Esophagus squamous epithelium (tissue), 4 donors: ENCODE results near the gene RNF19B.
"Not testable (repeated sequence)": the region's sequence is repeated elsewhere in the genome, so short reads cannot be mapped to it uniquely, and the experiment has no call there.

Experiments used
- POLR2A ChIP-seq, 4 donors: fragments of 450-650 bp; IDR thresholded peaks; one replicate each; pipeline ENCODE4 v1.6.1; 2017; ENCODE audit warnings: antibody characterized with exemption in 4 of 4, mild to moderate bottlenecking in 4 of 4, moderate library complexity in 3 of 4
- TF ChIP-seq, protein P1 (sequence below), 6 experiments: fragments of 450-650 bp in 4 of 6; fragments of 200-600 bp in 2 of 6; sonication (generic) in 2 of 6; IDR thresholded peaks; one replicate each; pipeline ENCODE4 v1.5.1; 2016 to 2019; ENCODE audit warnings: antibody characterized with exemption in 6 of 6, mild to moderate bottlenecking in 4 of 6, moderate library complexity in 4 of 6

GRCh38 chr1:32973458-32973857 lies 8.8 kb upstream of the RNF19B start:
- TF ChIP-seq POLR2A (IDR thresholded peaks at IDR 0.05), result not testable (repeated sequence)
- TF ChIP-seq, protein P1, sequence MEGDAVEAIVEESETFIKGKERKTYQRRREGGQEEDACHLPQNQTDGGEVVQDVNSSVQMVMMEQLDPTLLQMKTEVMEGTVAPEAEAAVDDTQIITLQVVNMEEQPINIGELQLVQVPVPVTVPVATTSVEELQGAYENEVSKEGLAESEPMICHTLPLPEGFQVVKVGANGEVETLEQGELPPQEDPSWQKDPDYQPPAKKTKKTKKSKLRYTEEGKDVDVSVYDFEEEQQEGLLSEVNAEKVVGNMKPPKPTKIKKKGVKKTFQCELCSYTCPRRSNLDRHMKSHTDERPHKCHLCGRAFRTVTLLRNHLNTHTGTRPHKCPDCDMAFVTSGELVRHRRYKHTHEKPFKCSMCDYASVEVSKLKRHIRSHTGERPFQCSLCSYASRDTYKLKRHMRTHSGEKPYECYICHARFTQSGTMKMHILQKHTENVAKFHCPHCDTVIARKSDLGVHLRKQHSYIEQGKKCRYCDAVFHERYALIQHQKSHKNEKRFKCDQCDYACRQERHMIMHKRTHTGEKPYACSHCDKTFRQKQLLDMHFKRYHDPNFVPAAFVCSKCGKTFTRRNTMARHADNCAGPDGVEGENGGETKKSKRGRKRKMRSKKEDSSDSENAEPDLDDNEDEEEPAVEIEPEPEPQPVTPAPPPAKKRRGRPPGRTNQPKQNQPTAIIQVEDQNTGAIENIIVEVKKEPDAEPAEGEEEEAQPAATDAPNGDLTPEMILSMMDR (IDR thresholded peaks at IDR 0.05), result not testable (repeated sequence)
